Activated CD8-positive, alpha-beta memory T cell treated with anti-CD3 and anti-CD28 coated beads for 1 hour (primary cell): ENCODE data around the gene ASCC3.
"Not testable (repeated sequence)": the region's sequence is repeated elsewhere in the genome, so short reads cannot be mapped to it uniquely, and the experiment has no call there.

Experiments
- DNase-seq, 2 donors: peaks; one replicate each; pipeline ENCODE4 v3.0.0-alpha.2; 2020; ENCODE audit warnings: low read depth in 1 of 2; ENCODE audit errors: extremely low read depth in 1 of 2

The ASCC3 gene

GRCh38 chr6:100665041-100665380 is 216.1 kb downstream of the ASCC3 start:
- no peak for DNase-seq

- no peak for DNase-seq
Observed at GRCh38 chr6:100664274-100665040, 216.7 kb downstream of the ASCC3 start.

GRCh38 chr6:100663219-100663863 is 217.8 kb downstream of the ASCC3 start:
- DNase-seq = no peak

- DNase-seq = no peak
Observed at GRCh38 chr6:100662264-100662663, 218.9 kb downstream of the ASCC3 start.

- DNase-seq = no peak
Observed at GRCh38 chr6:100658486-100658885, 222.6 kb downstream of the ASCC3 start.

GRCh38 chr6:100657678-100658330 is 223.3 kb downstream of the ASCC3 start:
- no peak for DNase-seq

- not testable (repeated sequence) for DNase-seq
Observed at GRCh38 chr6:100641147-100641546, 240.0 kb downstream of the ASCC3 start.

- DNase-seq = no peak
Observed at GRCh38 chr6:100633096-100633777, 247.9 kb downstream of the ASCC3 start.

- DNase-seq = no peak
Observed at GRCh38 chr6:100630536-100630935, 250.6 kb downstream of the ASCC3 start.

- no peak for DNase-seq
Observed at GRCh38 chr6:100627911-100628758, 253.0 kb downstream of the ASCC3 start.

- DNase-seq = no peak
Observed at GRCh38 chr6:100626721-100627120, 254.4 kb downstream of the ASCC3 start.

- DNase-seq = no peak
Observed at GRCh38 chr6:100622907-100623692, 258.0 kb downstream of the ASCC3 start.

- DNase-seq = no peak
Observed at GRCh38 chr6:100620085-100620840, 260.9 kb downstream of the ASCC3 start.

- no peak for DNase-seq
Observed at GRCh38 chr6:100618351-100618671, 262.8 kb downstream of the ASCC3 start.

- no peak for DNase-seq
Observed at GRCh38 chr6:100617633-100618350, 263.3 kb downstream of the ASCC3 start.

GRCh38 chr6:100614933-100615332 is 266.2 kb downstream of the ASCC3 start:
- no peak for DNase-seq

- DNase-seq = no peak
Observed at GRCh38 chr6:100614386-100614785, 266.7 kb downstream of the ASCC3 start.

GRCh38 chr6:100613656-100614055 is 267.5 kb downstream of the ASCC3 start:
- no peak for DNase-seq

GRCh38 chr6:100612094-100612493 is 269.0 kb downstream of the ASCC3 start:
- DNase-seq = no peak
